ENCODE measurements around the gene CEP85. TPM values are rescaled to one million over a fixed set of nuclear protein-coding genes. Genes with fewer than 3 reads are reported as not detected.

Gene CEP85
- total RNA-seq, 1 experiment from 2014 or later = 38.6 TPM

- Histone ChIP-seq H3K79me1 (ENCODE audit: insufficient read depth, low read depth, low read length, poor library complexity, severe bottlenecking) (no peaks in the 10 kb centered on the region), H4K20me1 (ENCODE audit: control insufficient read depth, insufficient read depth, insufficient read length) (no peaks in the 10 kb centered on the region), H3K4me1 (ENCODE audit: insufficient read depth, low read length) (no peaks in the 10 kb centered on the region), H2BK12ac (ENCODE audit: insufficient read length, low read depth, low read length) (no peak overlapping the region), H2BK5ac (ENCODE audit: insufficient read length, low read length) (no peak overlapping the region), H3T11ph (ENCODE audit: low read length) (no peak overlapping the region), H4K8ac (replicated peaks; ENCODE audit: insufficient read length, low read depth, low read length) (no peak overlapping the region), H2AFZ (ENCODE audit: low read length) (no peak overlapping the region), H3K18ac (ENCODE audit: insufficient read length, low read depth, low read length) (no peak overlapping the region), H2BK15ac (ENCODE audit: low read depth, low read length) (no peak overlapping the region), H3K23me2 (ENCODE audit: insufficient read length, low read depth, low read length, poor library complexity, severe bottlenecking) (no peaks in the 10 kb centered on the region), H3K9me3 (ENCODE audit: control insufficient read depth, low read depth, low read length) (no peaks in the 10 kb centered on the region), H3K27me3 (ENCODE audit: insufficient read depth, low read length) (no peaks in the 10 kb centered on the region), H3K4me2 (ENCODE audit: insufficient read depth, insufficient read length, low read length) (no peak overlapping the region), H3K27ac (ENCODE audit: insufficient read length, low read depth, low read length) (no peak overlapping the region), H3K23ac (ENCODE audit: insufficient read length, low read depth, low read length) (no peak overlapping the region), H4K91ac (ENCODE audit: insufficient read length, low read depth, low read length) (no peak overlapping the region), H2AK5ac (ENCODE audit: insufficient read length, low read length) (no peak overlapping the region), H3K4ac (ENCODE audit: low read depth, low read length) (no peak overlapping the region), H3K79me2 (ENCODE audit: insufficient read depth, low read length) (no peaks in the 10 kb centered on the region), H2BK120ac (ENCODE audit: low read depth, low read length, poor library complexity, severe bottlenecking) (no peak overlapping the region), H3K56ac (ENCODE audit: insufficient read length, low read depth, low read length) (no peak overlapping the region), H2BK20ac (ENCODE audit: low read depth, low read length, poor library complexity, severe bottlenecking) (no peak overlapping the region), H3K9ac (ENCODE audit: extremely low read depth, insufficient read length, low read length) (no peak overlapping the region), H3K14ac (ENCODE audit: insufficient read depth, low read length) (no peak overlapping the region), H4K5ac (ENCODE audit: insufficient read length, low read depth, low read length) (no peak overlapping the region)
- Mint-ChIP-seq H3K4me1 (peaks cover 6 to 7% of the 10 kb centered on the region in 2 experiments; a peak in 3 of 4 replicates), H3K9me3 (no peaks in the 10 kb centered on the region), H3K36me3 (ENCODE audit: insufficient read depth in 1 of 3, low read depth in 3 of 3) (no peaks in the 10 kb centered on the region), H3K27me3 (ENCODE audit: low read depth) (peaks cover 4% of the 10 kb centered on the region), H3K27ac (no peak overlapping the region), H3K4me3 (no peak overlapping the region)
- no CpG with 5 or more reads among the region's 6 CpGs for WGBS (ENCODE audit: extremely low coverage, insufficient read length, low lambda C conversion rate)
- no peak for DNase-seq
- TF ChIP-seq, protein P1, sequence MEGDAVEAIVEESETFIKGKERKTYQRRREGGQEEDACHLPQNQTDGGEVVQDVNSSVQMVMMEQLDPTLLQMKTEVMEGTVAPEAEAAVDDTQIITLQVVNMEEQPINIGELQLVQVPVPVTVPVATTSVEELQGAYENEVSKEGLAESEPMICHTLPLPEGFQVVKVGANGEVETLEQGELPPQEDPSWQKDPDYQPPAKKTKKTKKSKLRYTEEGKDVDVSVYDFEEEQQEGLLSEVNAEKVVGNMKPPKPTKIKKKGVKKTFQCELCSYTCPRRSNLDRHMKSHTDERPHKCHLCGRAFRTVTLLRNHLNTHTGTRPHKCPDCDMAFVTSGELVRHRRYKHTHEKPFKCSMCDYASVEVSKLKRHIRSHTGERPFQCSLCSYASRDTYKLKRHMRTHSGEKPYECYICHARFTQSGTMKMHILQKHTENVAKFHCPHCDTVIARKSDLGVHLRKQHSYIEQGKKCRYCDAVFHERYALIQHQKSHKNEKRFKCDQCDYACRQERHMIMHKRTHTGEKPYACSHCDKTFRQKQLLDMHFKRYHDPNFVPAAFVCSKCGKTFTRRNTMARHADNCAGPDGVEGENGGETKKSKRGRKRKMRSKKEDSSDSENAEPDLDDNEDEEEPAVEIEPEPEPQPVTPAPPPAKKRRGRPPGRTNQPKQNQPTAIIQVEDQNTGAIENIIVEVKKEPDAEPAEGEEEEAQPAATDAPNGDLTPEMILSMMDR (conservative IDR thresholded peaks at IDR 0.05) = no peak
Measured at GRCh38 chr1:26213335-26213905, 20.6 kb upstream of the CEP85 start.
